ENCODE results near the gene FGF8. TPM values are rescaled to one million over a fixed set of nuclear protein-coding genes. Genes with fewer than 3 reads are reported as not detected.

The FGF8 gene
- total RNA-seq, 2 donors from 2014 or later: not detected

DNA sequence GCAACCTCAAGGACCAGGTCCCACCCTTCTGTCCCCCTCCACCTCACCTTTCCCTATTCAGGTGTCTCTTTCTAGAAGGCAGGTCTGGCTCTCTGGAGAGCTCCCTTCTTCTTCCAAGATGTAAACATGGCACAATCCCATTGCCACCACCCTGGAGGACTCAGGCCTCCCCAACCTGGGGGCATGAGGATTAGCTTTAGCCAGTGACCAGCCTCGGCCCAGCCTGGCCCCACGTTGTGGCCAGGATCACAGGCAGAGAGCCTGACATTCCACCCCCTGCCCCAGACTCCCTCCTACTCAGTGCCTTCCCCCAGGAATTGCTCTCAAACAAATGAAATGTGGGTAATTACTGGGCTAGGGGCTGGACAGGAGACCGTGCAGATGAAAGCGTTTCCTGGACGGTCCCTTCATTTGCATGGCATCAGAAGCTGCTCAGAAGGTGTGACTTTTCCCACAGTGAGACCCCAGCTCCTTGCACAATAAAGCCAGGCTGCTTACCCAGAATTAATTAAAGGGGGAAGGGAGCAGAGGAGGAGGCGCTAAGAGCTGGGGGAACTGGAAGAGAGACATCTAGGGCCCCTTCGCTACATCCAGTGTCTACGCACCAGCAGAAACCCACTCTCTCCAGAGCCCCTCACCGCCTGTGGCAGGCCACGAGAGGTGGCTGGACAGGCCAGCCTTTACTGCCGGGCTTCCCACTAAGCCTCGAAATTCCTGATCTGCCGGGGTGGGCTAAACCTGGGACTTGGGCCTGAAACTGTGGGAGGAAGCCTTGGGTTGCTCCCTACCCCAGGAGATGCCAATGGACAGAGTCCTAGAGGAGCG is 7.7 kb downstream of the FGF8 start:
- DNase-seq (ENCODE audit: low spot score): no peak
- TF ChIP-seq, protein P1, sequence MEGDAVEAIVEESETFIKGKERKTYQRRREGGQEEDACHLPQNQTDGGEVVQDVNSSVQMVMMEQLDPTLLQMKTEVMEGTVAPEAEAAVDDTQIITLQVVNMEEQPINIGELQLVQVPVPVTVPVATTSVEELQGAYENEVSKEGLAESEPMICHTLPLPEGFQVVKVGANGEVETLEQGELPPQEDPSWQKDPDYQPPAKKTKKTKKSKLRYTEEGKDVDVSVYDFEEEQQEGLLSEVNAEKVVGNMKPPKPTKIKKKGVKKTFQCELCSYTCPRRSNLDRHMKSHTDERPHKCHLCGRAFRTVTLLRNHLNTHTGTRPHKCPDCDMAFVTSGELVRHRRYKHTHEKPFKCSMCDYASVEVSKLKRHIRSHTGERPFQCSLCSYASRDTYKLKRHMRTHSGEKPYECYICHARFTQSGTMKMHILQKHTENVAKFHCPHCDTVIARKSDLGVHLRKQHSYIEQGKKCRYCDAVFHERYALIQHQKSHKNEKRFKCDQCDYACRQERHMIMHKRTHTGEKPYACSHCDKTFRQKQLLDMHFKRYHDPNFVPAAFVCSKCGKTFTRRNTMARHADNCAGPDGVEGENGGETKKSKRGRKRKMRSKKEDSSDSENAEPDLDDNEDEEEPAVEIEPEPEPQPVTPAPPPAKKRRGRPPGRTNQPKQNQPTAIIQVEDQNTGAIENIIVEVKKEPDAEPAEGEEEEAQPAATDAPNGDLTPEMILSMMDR (IDR thresholded peaks at IDR 0.05): no peak
- Histone ChIP-seq H3K27ac (no peak overlapping the region), H3K4me1 (no peaks in the 10 kb centered on the region), H3K36me3 (no peaks in the 10 kb centered on the region), H3K27me3 (peaks cover 0 to 1% of the 10 kb centered on the region in 2 donors), H3K9me3 (no peaks in the 10 kb centered on the region), H3K4me3 (no peak overlapping the region)

DNA sequence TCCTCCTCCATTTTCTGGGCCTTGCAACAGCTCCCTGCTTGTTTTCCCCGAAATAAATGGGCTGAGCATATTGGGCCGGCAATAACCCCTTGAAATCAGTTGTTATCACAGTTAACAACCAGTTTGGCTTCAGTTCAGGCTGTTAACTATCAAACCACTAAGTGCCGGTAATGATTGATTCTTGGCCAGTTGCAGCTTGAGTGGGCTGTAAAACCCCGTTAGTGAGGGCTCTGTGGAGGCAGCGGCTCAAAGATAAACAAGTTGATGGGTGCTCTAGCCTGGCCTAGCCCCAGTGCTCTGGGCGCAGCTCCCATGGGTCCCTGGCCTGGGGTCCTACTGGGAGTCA is 8.3 kb downstream of the FGF8 start:
- H3K27me3 ChIP-seq: no peaks in the 10 kb centered on the region
- DNase-seq (ENCODE audit: low spot score): no peak
- H3K4me1 ChIP-seq: no peaks in the 10 kb centered on the region
- TF ChIP-seq, protein P1 (IDR thresholded peaks at IDR 0.05): no peak
- H3K4me3 ChIP-seq: no peak overlapping the region
- no peak overlapping the region for H3K27ac ChIP-seq
- no peaks in the 10 kb centered on the region for H3K9me3 ChIP-seq
- H3K36me3 ChIP-seq: no peaks in the 10 kb centered on the region

DNA sequence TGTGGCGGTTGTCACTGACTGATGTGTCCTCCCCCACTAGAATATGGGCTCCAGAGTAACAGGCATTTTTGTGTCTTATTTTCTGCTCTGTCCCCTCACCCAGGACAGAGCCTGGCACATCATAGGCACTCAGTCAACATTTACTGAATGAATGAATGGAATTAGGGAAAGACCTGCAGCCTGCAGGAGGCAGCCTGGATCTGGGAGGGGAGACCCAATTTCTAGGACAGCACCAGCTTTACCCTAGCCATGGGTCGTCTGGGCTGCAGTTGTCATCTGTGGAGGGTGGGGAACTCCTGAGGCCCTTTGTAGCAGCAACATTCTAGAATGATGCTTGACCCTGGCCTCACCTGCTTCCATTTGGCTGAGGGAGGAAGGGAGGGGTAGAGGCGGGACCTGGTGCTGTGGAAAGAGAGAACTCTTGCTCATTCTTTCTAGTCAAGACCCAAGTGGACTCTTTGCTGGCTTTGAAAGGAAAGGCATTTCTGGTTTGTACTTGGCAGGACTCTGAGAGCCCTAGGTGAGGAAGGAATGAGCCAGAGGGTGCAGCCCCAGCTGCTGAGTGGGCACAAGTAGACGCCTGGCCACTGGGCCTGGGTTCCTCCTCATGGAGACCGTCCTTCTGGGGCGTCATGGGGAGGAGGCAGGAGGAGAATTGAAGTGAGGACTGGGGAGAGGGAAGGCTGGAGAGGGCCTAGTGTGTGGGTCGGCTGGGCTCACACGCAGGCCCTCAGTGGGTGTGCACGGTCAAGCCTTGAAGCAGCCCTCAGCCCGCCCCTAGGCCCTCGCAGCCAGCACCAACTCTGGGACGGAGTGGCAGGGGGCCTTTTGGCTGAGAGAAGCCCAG is 8.9 kb downstream of the FGF8 start:
- H3K36me3 ChIP-seq: no peaks in the 10 kb centered on the region
- no peaks in the 10 kb centered on the region for H3K27me3 ChIP-seq
- no peaks in the 10 kb centered on the region for H3K4me1 ChIP-seq
- H3K9me3 ChIP-seq: no peaks in the 10 kb centered on the region
- H3K4me3 ChIP-seq: no peak overlapping the region
- H3K27ac ChIP-seq: no peak overlapping the region
- TF ChIP-seq, protein P1 (IDR thresholded peaks at IDR 0.05): no peak
- no peak for DNase-seq (ENCODE audit: low spot score)

DNA sequence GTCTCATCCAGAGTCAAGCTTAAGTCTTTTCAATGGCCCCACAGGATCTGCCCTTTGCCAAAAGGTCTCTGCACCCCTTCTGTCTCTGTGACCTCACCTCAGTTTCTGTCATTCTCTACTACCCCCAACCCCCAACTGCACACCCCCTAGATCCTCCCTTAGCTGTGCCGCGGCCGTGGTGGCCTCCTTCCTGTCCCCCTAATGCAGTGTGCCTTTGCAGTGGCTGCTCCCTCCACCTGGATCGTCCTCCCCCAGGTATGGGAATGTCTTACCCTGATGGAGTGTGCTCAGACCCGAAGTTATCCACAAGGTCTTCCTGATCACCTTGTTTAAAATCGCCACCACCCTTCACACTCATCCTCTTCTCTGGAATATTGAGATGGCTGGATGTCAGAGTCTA is 9.6 kb downstream of the FGF8 start:
- no peak for DNase-seq (ENCODE audit: low spot score)
- TF ChIP-seq, protein P1 (IDR thresholded peaks at IDR 0.05): no peak
- Histone ChIP-seq H3K36me3 (no peaks in the 10 kb centered on the region), H3K27me3 (no peaks in the 10 kb centered on the region), H3K27ac (no peak overlapping the region), H3K4me3 (no peak overlapping the region), H3K9me3 (no peaks in the 10 kb centered on the region), H3K4me1 (no peaks in the 10 kb centered on the region)

DNA sequence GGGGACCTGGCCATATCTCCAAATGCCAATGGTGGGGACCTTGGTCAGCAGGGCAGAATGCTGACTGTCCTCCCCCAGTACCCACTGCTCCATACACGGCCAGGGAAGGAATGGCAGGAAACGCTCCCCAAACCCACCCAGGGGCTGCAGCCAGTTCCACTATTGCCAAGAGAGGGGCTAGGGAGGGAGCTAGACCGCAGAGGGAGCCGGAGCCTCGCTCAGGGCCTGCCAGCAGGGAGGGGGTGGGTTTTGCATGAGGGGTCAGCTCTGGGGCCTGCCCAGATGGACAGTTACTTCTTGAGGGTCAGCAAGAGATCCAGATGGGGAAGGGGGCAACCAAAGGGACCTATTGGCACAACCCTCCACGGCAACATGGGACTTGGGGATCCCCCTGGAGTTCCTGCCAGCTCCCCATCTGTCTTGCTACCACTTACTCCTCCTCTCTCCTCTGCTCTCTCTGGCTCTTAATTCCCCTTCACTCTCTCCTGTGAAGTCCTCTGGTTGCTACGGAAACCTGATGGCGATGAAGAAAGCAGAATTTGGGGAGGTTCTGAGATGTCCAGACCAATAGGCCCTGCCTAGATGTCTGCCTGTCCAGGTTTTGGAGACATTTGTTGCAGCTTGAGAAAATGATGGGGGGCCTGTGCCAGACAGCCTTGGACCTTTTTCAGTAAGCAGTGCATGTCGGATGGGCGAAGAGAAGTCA is 12.6 kb downstream of the FGF8 start:
- H3K4me3 ChIP-seq: no peak overlapping the region
- no peak for DNase-seq (ENCODE audit: low spot score)
- TF ChIP-seq, protein P1 (IDR thresholded peaks at IDR 0.05): no peak
- H3K27ac ChIP-seq: no peak overlapping the region
- no peaks in the 10 kb centered on the region for H3K9me3 ChIP-seq
- H3K4me1 ChIP-seq: no peaks in the 10 kb centered on the region
- no peaks in the 10 kb centered on the region for H3K27me3 ChIP-seq
- no peaks in the 10 kb centered on the region for H3K36me3 ChIP-seq

Measured in right atrium auricular region (tissue), 2 donors.